Body of pancreas (tissue), 4 donors: ENCODE measurements around the gene CREB3. TPM values are rescaled to one million over a fixed set of nuclear protein-coding genes. Genes with fewer than 3 reads are reported as not detected.

Experiments
- ATAC-seq: fragments of 150-250 bp; one replicate; pipeline ENCODE4 v1.9.1; 2016
- DNase-seq, 4 donors: peaks; one replicate each; pipeline ENCODE4 v3.0.0-alpha.2; 2019
- H3K27ac ChIP-seq, 4 donors: fragments of 200-600 bp; sonication (generic); 1 replicate in 3 of 4; 2 replicates in 1 of 4; pipeline versions ENCODE4 v1.5.1 to v1.6.1; 2016 to 2019; ENCODE audit warnings: mild to moderate bottlenecking in 1 of 4, mixed read lengths in 1 of 4, moderate library complexity in 1 of 4
- H3K27me3 ChIP-seq, 2 donors: fragments of 200-600 bp; sonication (generic); one replicate each; pipeline ENCODE4 v1.6.0; 2016; ENCODE audit warnings: mild to moderate bottlenecking in 1 of 2
- H3K36me3 ChIP-seq, 2 donors: fragments of 200-600 bp; sonication (generic); replicated peaks in 1 of 2; 2 replicates each; pipeline ENCODE4 v1.5.1; 2016; ENCODE audit warnings: low read depth in 2 of 2; ENCODE audit not compliant: insufficient read depth in 1 of 2
- H3K4me1 ChIP-seq: fragments of 200-600 bp; sonication (generic); one replicate; pipeline ENCODE4 v1.6.0; 2016
- H3K4me3 ChIP-seq, 2 donors: fragments of 200-600 bp; sonication (generic); 1 replicate in 1 of 2; 2 replicates in 1 of 2; pipeline ENCODE4 v1.5.1; 2016 to 2019
- H3K9me3 ChIP-seq, 3 donors: fragments of 200-600 bp; sonication (generic); 1 replicate in 2 of 3; 2 replicates in 1 of 3; pipeline ENCODE4 v1.5.1; 2016
- POLR2A ChIP-seq, 3 donors: fragments of 450-650 bp; IDR thresholded peaks; one replicate each; pipeline ENCODE4 v1.6.1; 2016; ENCODE audit warnings: antibody characterized with exemption in 3 of 3, mild to moderate bottlenecking in 2 of 3
- WGBS, 2 donors: methylation state at CpG; one replicate each; pipeline ENCODE4 v1.1.5; 2017; 5-methylcytosine and 5-hydroxymethylcytosine counted together
- intact Hi-C: fragments of 100-400 bp; cut with DNase I; formaldehyde crosslinking; loops from one replicate; pipeline ENCODE4 v1.15.1; 2023
- total RNA-seq, 2 donors: library from RNA; depleted of rRNA; stranded (reverse); fragments of >200 nt; gene quantifications; one replicate each; pipeline ENCODE4 v1.1.0, GENCODE V29; 2016
- TF ChIP-seq, protein P1 (sequence below), 7 experiments: fragments of 450-650 bp in 4 of 7; fragments of 200-600 bp in 3 of 7; sonication (generic) in 3 of 7; IDR thresholded peaks; one replicate each; pipeline ENCODE4 v1.5.1; 2016 to 2019; ENCODE audit warnings: antibody characterized with exemption in 7 of 7

CREB3 gene
- total RNA-seq, 2 donors from 2014 or later = 31.9 to 32.6 TPM

DNA sequence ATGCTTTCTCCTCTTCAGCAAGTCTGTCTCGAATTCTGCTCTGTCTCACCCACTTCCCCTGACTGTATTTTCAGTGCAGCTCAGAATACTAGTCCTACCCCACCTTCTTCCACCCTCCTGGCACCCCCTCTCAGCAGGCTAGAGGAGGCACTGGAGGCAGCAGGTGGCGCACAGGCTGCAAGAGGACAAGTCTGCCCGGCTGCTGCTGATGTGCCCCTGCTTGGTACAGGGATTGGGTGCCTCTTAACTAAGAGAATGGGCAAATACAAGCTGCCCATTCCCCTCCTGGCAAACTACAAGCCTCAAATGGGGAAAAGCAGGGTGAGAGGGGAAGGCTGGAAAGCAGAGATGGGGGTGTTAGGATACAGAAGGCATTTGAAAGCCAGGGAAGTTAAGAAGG lies 5.5 kb upstream of the CREB3 start:
- H3K9me3 ChIP-seq = no peaks in the 10 kb centered on the region
- TF ChIP-seq POLR2A (IDR thresholded peaks at IDR 0.05) = no peak
- TF ChIP-seq, protein P1, sequence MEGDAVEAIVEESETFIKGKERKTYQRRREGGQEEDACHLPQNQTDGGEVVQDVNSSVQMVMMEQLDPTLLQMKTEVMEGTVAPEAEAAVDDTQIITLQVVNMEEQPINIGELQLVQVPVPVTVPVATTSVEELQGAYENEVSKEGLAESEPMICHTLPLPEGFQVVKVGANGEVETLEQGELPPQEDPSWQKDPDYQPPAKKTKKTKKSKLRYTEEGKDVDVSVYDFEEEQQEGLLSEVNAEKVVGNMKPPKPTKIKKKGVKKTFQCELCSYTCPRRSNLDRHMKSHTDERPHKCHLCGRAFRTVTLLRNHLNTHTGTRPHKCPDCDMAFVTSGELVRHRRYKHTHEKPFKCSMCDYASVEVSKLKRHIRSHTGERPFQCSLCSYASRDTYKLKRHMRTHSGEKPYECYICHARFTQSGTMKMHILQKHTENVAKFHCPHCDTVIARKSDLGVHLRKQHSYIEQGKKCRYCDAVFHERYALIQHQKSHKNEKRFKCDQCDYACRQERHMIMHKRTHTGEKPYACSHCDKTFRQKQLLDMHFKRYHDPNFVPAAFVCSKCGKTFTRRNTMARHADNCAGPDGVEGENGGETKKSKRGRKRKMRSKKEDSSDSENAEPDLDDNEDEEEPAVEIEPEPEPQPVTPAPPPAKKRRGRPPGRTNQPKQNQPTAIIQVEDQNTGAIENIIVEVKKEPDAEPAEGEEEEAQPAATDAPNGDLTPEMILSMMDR (IDR thresholded peaks at IDR 0.05) = no peak
- intact Hi-C loops = no loop called here
- H3K4me1 ChIP-seq = peaks cover 38% of the 10 kb centered on the region
- ATAC-seq = no peak
- WGBS, 2 donors = 64 to 87% methylated on average over 3 of the region's 3 CpGs
- H3K27me3 ChIP-seq = no peaks in the 10 kb centered on the region
- H3K27ac ChIP-seq = no peak overlapping the region
- peaks cover 8 to 29% of the 10 kb centered on the region in 2 donors for H3K36me3 ChIP-seq
- no peak for DNase-seq
- no peak overlapping the region for H3K4me3 ChIP-seq

DNA sequence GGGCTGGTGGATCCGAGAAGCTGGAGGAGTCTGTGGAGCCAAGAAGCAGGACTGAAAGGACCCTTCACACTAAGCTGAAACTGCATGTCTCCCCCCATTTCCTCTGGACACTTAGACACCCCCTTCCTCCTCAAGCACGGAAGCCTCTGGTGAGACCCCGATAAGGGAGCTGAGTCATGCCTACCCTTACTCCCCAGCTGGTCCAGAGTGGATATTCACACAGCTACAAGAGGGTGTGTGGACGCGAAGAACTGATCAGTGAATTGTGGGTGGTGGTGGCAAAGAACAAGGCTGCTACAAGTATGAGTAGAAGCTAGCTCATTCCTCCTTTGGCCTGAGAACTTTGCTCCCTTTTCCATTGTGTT lies 4.8 kb upstream of the CREB3 start:
- H3K9me3 ChIP-seq = no peaks in the 10 kb centered on the region
- H3K27me3 ChIP-seq = no peaks in the 10 kb centered on the region
- WGBS, 2 donors = 42 to 65% methylated on average over 5 of the region's 5 CpGs
- peaks cover 38% of the 10 kb centered on the region for H3K4me1 ChIP-seq
- TF ChIP-seq POLR2A (IDR thresholded peaks at IDR 0.05) = no peak
- TF ChIP-seq, protein P1 (IDR thresholded peaks at IDR 0.05) = no peak
- peaks cover 8 to 25% of the 10 kb centered on the region in 2 donors for H3K36me3 ChIP-seq
- H3K4me3 ChIP-seq = no peak overlapping the region
- peak overlapping the region in 3 of 4 donors; percentile 17 to 53 (median 51) for H3K27ac ChIP-seq
- DNase-seq = no peak
- no peak for ATAC-seq
- intact Hi-C loops = no loop called here

DNA sequence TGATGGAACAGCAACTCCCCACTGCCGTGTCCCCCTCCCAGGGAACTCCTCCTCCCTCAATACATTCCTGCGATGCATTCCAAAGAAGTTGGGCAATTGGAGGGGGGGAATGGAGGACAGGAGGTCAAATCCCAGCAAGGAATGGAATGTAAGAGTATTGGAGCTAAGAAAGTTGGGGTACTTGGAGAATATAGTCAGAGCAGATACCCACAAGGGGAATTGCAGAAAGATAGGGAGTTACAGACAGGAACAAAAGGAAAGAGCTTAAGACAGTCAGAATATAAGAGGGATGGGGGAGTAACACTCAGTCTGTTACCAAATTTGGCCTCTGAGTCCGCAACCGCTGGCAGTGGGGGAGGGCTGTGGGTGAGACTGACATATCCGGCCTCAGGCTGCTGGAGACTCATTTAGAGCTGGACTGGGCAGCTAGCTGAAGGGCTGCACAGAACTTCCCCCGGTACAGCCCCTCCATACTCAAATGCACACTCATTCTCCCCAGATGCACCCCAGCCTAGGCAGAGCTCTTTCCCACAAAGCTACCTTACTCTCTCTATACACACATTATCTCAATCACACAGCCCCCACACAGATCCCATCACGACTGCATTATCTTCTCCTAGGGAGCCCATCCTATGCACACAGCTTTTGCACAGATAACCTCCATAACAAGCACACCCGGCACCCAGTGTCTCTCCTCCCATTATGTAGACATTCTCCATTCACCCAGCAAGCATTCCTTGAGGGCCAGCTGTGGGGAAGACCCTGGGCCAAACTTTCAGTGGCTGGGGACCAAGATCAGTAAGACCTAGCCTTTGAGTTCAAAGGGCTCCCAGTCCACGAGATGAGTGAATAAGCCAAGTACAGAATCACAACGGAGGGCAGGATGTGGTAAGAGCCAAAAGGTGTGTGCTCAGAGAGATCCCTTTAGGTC lies 4.2 kb upstream of the CREB3 start:
- peak in 2 of 3 donors; percentile 49 for TF ChIP-seq POLR2A (IDR thresholded peaks at IDR 0.05)
- TF ChIP-seq, protein P1 (IDR thresholded peaks at IDR 0.05) = no peak
- Histone ChIP-seq H3K27me3 (no peaks in the 10 kb centered on the region), H3K4me1 (peaks cover 42% of the 10 kb centered on the region), H3K9me3 (no peaks in the 10 kb centered on the region), H3K27ac (peak overlapping the region in 3 of 4 donors; percentile 51 to 95 (median 63)), H3K36me3 (peaks cover 8 to 21% of the 10 kb centered on the region in 2 donors), H3K4me3 (no peak overlapping the region)
- ATAC-seq = no peak
- WGBS, 2 donors = 29 to 33% methylated on average over 10 of the region's 10 CpGs
- DNase-seq = peak; percentile 39 to 68 (median 51)
- intact Hi-C loops = no loop called here

DNA sequence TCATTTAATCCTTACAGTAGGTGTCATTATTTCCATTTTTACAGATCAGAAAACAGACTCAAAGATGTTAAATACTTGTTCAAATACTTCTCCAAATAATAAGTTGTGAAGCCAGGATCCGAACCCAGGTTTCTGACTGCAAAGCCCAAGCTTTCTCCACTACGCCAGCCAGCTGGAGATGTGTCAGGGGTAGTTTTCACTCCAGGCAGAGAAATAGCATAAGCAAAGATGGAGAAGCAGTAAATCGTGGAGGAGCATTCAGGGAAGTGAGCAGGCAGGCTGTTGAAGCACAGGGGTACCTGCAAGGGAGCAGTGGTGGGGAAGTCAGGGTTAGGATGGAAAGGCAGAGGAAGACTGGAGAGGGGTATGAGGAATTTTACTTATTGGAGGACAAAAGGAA lies 3.4 kb upstream of the CREB3 start:
- H3K9me3 ChIP-seq = no peaks in the 10 kb centered on the region
- no peak for DNase-seq

More for the DNA sequence above, 3.4 kb upstream of the CREB3 start:
- peaks cover 6 to 13% of the 10 kb centered on the region in 2 donors for H3K36me3 ChIP-seq
- 73 to 76% methylated on average over 3 of the region's 3 CpGs for WGBS, 2 donors
- intact Hi-C loops = no loop called here
- peak overlapping the region in 2 of 4 donors; percentile 29 to 95 for H3K27ac ChIP-seq
- no peak overlapping the region for H3K4me3 ChIP-seq
- H3K27me3 ChIP-seq = no peaks in the 10 kb centered on the region
- no peak for ATAC-seq
- H3K4me1 ChIP-seq = peaks cover 50% of the 10 kb centered on the region
- TF ChIP-seq, protein P1 (IDR thresholded peaks at IDR 0.05) = no peak
- no peak for TF ChIP-seq POLR2A (IDR thresholded peaks at IDR 0.05)
